HCT116 (cell line): ENCODE results near the gene CCL17. TPM values are rescaled to one million over a fixed set of nuclear protein-coding genes. Genes with fewer than 3 reads are reported as not detected.
A peak's percentile ranks its signal among the peaks of the same experiment; 100 is the strongest.

Experiments
- ATAC-seq: fragments of 200-7000 bp; cut with Tn5 transposase; 2 replicates; pipeline ENCODE4 v1.9.1; 2020; ENCODE audit warnings: mild to moderate bottlenecking, moderate library complexity
- BruUV-seq: library from RNA; stranded (reverse); fragments of 400-500 nt; replicated peaks from 2 replicates; lab custom pipeline; 2021; lab: Mats Ljungman, UMichigan
- CTCF ChIA-PET: fragments of 300-600 bp; sonication (Branson Sonifier 250); formaldehyde crosslinking; loops from one replicate; lab custom pipeline; 2021; ENCODE audit warnings: antibody characterized with exemption; lab: Charles Lee
- POLR2A ChIA-PET: fragments of 300-600, 350-600 bp; sonication (Branson Sonifier 250); formaldehyde crosslinking; loops from one replicate; lab custom pipeline; 2021; ENCODE audit warnings: antibody characterized with exemption; lab: Charles Lee
- RAD21 ChIA-PET, 2 experiments: fragments of 300-600 bp; sonication (Branson Sonifier 250); formaldehyde crosslinking; loops; one replicate each; lab custom pipeline; 2023; ENCODE audit warnings: low total read pairs in 2 of 2; ENCODE audit not compliant: uncharacterized antibody in 2 of 2, unreplicated experiment in 2 of 2, low non-redundant PET in 1 of 2; lab: Charles Lee
- DNase-seq: peaks from one replicate; pipeline ENCODE4 v3.0.0-alpha.2; 2010; ENCODE audit warnings: low read depth, low spot score
- H2AFZ ChIP-seq: fragments of 200-600 bp; shearing (Covaris generic), sonication (generic); 2 replicates; pipeline ENCODE4 v1.6.1; 2017; ENCODE audit warnings: low read depth, mixed run types, mixed read lengths, antibody characterized with exemption, low read length; ENCODE audit not compliant: poor library complexity, severe bottlenecking
- H3K27ac ChIP-seq: 2 replicates; pipeline ENCODE4 v1.5.1; 2012; ENCODE audit warnings: low read depth, low read length
- H3K27me3 ChIP-seq: fragments of 200-600 bp; sonication (generic); 2 replicates; pipeline ENCODE4 v1.6.1; 2016; ENCODE audit warnings: mixed run types, low read length, mixed read lengths; ENCODE audit not compliant: insufficient read depth
- H3K36me3 ChIP-seq, 2 experiments: fragments of 200-500 bp in 1 of 2; fragments of 200-600 bp in 1 of 2; sonication (Bioruptor generic) in 1 of 2; sonication (generic) in 1 of 2; 2 replicates each; pipeline versions ENCODE4 v1.5.1 to v1.6.1; 2014 to 2016; ENCODE audit warnings: low read length in 2 of 2, inconsistent platforms in 1 of 2, mixed read lengths in 1 of 2, mixed run types in 1 of 2; ENCODE audit not compliant: insufficient read depth in 2 of 2, control insufficient read depth in 1 of 2
- H3K4me1 ChIP-seq, 2 experiments: fragments of 200-600 bp in 1 of 2; sonication (generic) in 1 of 2; 2 replicates each; pipeline versions ENCODE4 v1.5.1 to v1.6.1; 2012 to 2017; ENCODE audit warnings: low read length in 2 of 2, inconsistent platforms in 1 of 2, mild to moderate bottlenecking in 1 of 2, mixed read lengths in 1 of 2, mixed run types in 1 of 2, moderate library complexity in 1 of 2; ENCODE audit not compliant: insufficient read depth in 2 of 2, control insufficient read depth in 1 of 2
- H3K4me2 ChIP-seq: fragments of 200-600 bp; sonication (generic); 2 replicates; pipeline ENCODE4 v1.6.1; 2017; ENCODE audit warnings: mixed run types, low read length, mixed read lengths
- H3K4me3 ChIP-seq, 2 experiments: fragments of 200-600 bp in 1 of 2; sonication (generic) in 1 of 2; replicated peaks in 1 of 2; 2 replicates each; pipeline ENCODE4 v1.5.1; 2011 to 2016; ENCODE audit warnings: low read length in 2 of 2, control low read depth in 1 of 2, low read depth in 1 of 2, mild to moderate bottlenecking in 1 of 2, mixed read lengths in 1 of 2, mixed run types in 1 of 2
- H3K79me2 ChIP-seq: fragments of 200-600 bp; sonication (generic); 2 replicates; pipeline ENCODE4 v1.6.1; 2017; ENCODE audit warnings: mild to moderate bottlenecking, mixed run types, low read length, moderate library complexity, mixed read lengths; ENCODE audit not compliant: insufficient read depth
- H3K9ac ChIP-seq: fragments of 200-600 bp; sonication (generic); 2 replicates; pipeline ENCODE4 v1.6.1; 2016; ENCODE audit warnings: low read length, mixed read lengths
- H3K9me2 ChIP-seq: fragments of 200-600 bp; sonication (generic), shearing (Covaris generic); 2 replicates; pipeline ENCODE4 v1.6.1; 2017; ENCODE audit warnings: mixed run types, mild to moderate bottlenecking, moderate library complexity; ENCODE audit not compliant: insufficient read depth
- H3K9me3 ChIP-seq, 2 experiments: fragments of 200-500 bp in 1 of 2; fragments of 200-600 bp in 1 of 2; sonication (Bioruptor generic) in 1 of 2; sonication (generic) in 1 of 2; 2 replicates each; pipeline ENCODE4 v1.6.1; 2014 to 2017; ENCODE audit warnings: low read length in 2 of 2, mixed read lengths in 2 of 2, inconsistent platforms in 1 of 2, low read depth in 1 of 2, mild to moderate bottlenecking in 1 of 2, mixed run types in 1 of 2, moderate library complexity in 1 of 2; ENCODE audit not compliant: control insufficient read depth in 1 of 2, insufficient read depth in 1 of 2
- H4K20me1 ChIP-seq: fragments of 200-600 bp; sonication (generic), shearing (Covaris generic); 2 replicates; pipeline ENCODE4 v1.6.1; 2017; ENCODE audit warnings: mixed run types, mild to moderate bottlenecking, moderate library complexity; ENCODE audit not compliant: insufficient read depth
- CEBPB ChIP-seq: IDR thresholded peaks from 2 replicates; pipeline ENCODE4 v1.6.1; 2012; ENCODE audit warnings: low read depth
- FOSL1 ChIP-seq: IDR thresholded peaks from 2 replicates; pipeline ENCODE4 v1.6.1; 2012; ENCODE audit warnings: low read depth
- REST ChIP-seq: IDR thresholded peaks from 2 replicates; pipeline ENCODE4 v1.6.1; 2012; ENCODE audit warnings: low read depth
- SP1 ChIP-seq: IDR thresholded peaks from 2 replicates; pipeline ENCODE4 v1.6.1; 2012; ENCODE audit warnings: low read depth
- SRF ChIP-seq: IDR thresholded peaks from 2 replicates; pipeline ENCODE4 v1.6.1; 2012; ENCODE audit warnings: low read depth
- TCF7L2 ChIP-seq: IDR thresholded peaks from 2 replicates; pipeline ENCODE4 v1.7.0; 2011; ENCODE audit warnings: borderline replicate concordance, inconsistent platforms; ENCODE audit not compliant: insufficient read depth, insufficient read length; ENCODE audit errors: extremely low read depth
- ZNF274 ChIP-seq: fragments of 200-500 bp; sonication (Bioruptor generic); IDR thresholded peaks from 2 replicates; pipeline ENCODE4 v1.6.1; 2014; ENCODE audit warnings: mild to moderate bottlenecking, low read depth, low read length, inconsistent platforms
- intact Hi-C: fragments of 100-400 bp; cut with micrococcal nuclease; formaldehyde crosslinking; loops from 2 replicates; pipeline ENCODE4 v1.10.0; 2022
- total RNA-seq: library from RNA; stranded (reverse); gene quantifications from one replicate; pipeline ENCODE4 v1.2.1, GENCODE V29; 2021; ENCODE audit not compliant: unreplicated experiment

Gene CCL17
- total RNA-seq, 1 experiment from 2014 or later = not detected

- DNase-seq (no peak), ATAC-seq (peak; percentile 60)
- Histone ChIP-seq H3K4me3 (no peak overlapping the region), H3K4me1 (peaks cover 0 to 17% of the 10 kb centered on the region in 2 experiments; a peak in 2 of 4 replicates), H4K20me1 (no peaks in the 10 kb centered on the region), H3K27ac (no peak overlapping the region), H3K27me3 (0 out of 2 replicates have a peak, but pooled peaks cover 3% of the 10 kb centered on the region), H3K9me3 (no peaks in the 10 kb centered on the region), H3K4me2 (peak overlapping the region; percentile 16; the same call in 1 of the 2 replicates), H3K9ac (no peak overlapping the region), H3K79me2 (no peaks in the 10 kb centered on the region), H3K36me3 (no peaks in the 10 kb centered on the region), H2AFZ (peak overlapping the region; percentile 41), H3K9me2 (no peaks in the 10 kb centered on the region)
- ChIA-PET POLR2A (interaction anchor here (0.9 kb wide), 1 partner anchor 34 kb away, joined by 3 read pairs; no protein-coding TSS in a partner anchor), CTCF (interaction anchor here (0.6 kb wide), 1 partner anchor 399 kb away, joined by 3 read pairs; no protein-coding TSS in a partner anchor), RAD21 (no interaction called here)
- intact Hi-C loops = no loop called here
- no TSS peak for BruUV-seq
- TF ChIP-seq TCF7L2 (no peak), ZNF274 (no peak), SRF (no peak), FOSL1 (no peak), CEBPB (no peak), SP1 (no peak), REST (no peak)
- TF ChIP-seq, all 23 proteins: peak for 0
Measured at GRCh38 chr16:57383276-57384247, 21.0 kb upstream of the CCL17 start.
